Brain microvascular endothelial cell (primary cell): ENCODE results near the gene STXBP5L.

Source experiments
- DNase-seq: peaks from one replicate; pipeline ENCODE4 v3.0.0-alpha.2; 2020
- H3K27ac ChIP-seq: fragments of 250-450 bp; sonication (Bioruptor Pico); 2 replicates; pipeline ENCODE4 v1.5.1; 2020; ENCODE audit warnings: mild to moderate bottlenecking, moderate library complexity
- H3K27me3 ChIP-seq: fragments of 250-450 bp; sonication (Bioruptor Pico); replicated peaks from 2 replicates; pipeline ENCODE4 v1.5.1; 2020; ENCODE audit warnings: mild to moderate bottlenecking
- H3K36me3 ChIP-seq: fragments of 250-450 bp; sonication (Bioruptor Pico); replicated peaks from 2 replicates; pipeline ENCODE4 v1.5.1; 2020; ENCODE audit warnings: mild to moderate bottlenecking
- H3K4me3 ChIP-seq: 2 replicates; pipeline ENCODE4 v1.5.1; 2011; ENCODE audit warnings: low read depth, mild to moderate bottlenecking, control low read depth, low read length, moderate library complexity
- in situ Hi-C: cut with HindIII; loops from 2 replicates; pipeline ENCODE4 v1.10.0; 2017; ENCODE audit warnings: low sequenced_read_pairs, low pct_ligation_motif_present
- TF ChIP-seq, protein P1 (sequence below): IDR thresholded peaks from 2 replicates; pipeline ENCODE4 v1.5.1; 2011; ENCODE audit warnings: low read depth, mild to moderate bottlenecking, moderate library complexity, low read length, control low read depth, inconsistent platforms; ENCODE audit errors: missing control alignments

STXBP5L gene

DNA sequence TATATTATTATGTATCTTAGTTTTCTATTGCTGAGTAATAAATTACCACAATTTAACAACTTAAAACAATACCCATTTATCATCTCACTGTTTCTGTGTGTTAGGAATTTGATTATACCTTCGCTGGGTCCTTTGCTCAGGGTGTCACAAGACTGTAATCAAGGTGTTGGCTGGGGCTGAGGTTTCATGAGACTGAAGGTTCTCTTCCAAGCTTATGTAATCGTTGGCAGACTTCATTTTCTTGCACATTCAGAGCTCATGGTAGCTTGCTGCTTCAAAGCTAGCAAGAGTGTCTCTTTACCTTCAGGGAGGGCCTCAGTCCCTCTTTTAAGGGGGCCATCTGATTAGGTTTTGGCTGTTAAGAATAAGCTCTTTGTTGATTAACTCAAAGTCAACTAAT, 344.7 kb downstream of the STXBP5L start:
- in situ Hi-C loops: no loop called here
- H3K4me3 ChIP-seq: no peak overlapping the region
- H3K36me3 ChIP-seq: no peaks in the 10 kb centered on the region
- H3K27me3 ChIP-seq: no peaks in the 10 kb centered on the region
- DNase-seq: no peak
- no peak overlapping the region for H3K27ac ChIP-seq
- TF ChIP-seq, protein P1, sequence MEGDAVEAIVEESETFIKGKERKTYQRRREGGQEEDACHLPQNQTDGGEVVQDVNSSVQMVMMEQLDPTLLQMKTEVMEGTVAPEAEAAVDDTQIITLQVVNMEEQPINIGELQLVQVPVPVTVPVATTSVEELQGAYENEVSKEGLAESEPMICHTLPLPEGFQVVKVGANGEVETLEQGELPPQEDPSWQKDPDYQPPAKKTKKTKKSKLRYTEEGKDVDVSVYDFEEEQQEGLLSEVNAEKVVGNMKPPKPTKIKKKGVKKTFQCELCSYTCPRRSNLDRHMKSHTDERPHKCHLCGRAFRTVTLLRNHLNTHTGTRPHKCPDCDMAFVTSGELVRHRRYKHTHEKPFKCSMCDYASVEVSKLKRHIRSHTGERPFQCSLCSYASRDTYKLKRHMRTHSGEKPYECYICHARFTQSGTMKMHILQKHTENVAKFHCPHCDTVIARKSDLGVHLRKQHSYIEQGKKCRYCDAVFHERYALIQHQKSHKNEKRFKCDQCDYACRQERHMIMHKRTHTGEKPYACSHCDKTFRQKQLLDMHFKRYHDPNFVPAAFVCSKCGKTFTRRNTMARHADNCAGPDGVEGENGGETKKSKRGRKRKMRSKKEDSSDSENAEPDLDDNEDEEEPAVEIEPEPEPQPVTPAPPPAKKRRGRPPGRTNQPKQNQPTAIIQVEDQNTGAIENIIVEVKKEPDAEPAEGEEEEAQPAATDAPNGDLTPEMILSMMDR: no peak

DNA sequence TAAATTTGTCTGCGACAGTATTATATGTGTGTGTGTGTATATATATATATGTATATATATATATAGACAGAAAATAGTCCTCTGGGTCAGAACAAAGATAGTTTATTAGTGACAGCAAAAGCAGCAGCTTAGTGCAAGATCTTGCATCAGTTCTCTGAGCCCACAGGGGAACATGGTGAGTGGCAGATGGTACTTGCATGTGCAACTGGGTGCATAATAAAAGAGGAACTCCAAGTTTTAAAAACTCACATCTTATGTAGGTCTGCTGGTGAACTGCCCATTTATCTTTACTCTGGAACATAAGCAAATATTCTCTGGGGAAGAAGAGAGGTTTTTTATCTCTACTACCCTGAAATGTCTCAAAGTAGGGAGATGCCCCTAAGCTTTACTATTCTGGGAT, 361.4 kb downstream of the STXBP5L start:
- H3K27me3 ChIP-seq: no peaks in the 10 kb centered on the region
- TF ChIP-seq, protein P1: no peak
- in situ Hi-C loops: no loop called here
- DNase-seq: no peak
- H3K36me3 ChIP-seq: no peaks in the 10 kb centered on the region
- H3K27ac ChIP-seq: no peak overlapping the region
- H3K4me3 ChIP-seq: no peak overlapping the region

DNA sequence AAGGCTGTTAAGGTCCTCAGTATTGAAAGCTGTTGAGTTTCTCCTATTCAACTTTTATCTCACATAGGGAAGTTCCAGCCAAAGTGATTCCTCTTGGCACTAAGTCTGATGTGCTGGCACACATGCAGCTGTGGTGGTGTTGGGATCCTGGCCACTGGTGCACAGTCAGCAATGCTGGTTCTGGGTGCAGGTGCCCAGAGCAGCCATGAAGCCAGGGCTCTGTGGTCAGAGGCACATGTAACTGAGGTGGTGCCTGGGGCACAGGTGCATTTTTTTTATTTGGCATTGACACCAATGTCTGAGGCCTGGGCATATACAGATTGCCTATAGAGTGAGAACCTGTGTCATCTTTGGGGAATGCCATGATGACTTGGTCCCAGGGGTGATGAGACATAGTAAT, 366.4 kb downstream of the STXBP5L start:
- H3K27ac ChIP-seq: no peak overlapping the region
- H3K4me3 ChIP-seq: no peak overlapping the region
- no peak for DNase-seq
- in situ Hi-C loops: no loop called here
- no peaks in the 10 kb centered on the region for H3K36me3 ChIP-seq
- TF ChIP-seq, protein P1: no peak
- no peaks in the 10 kb centered on the region for H3K27me3 ChIP-seq

DNA sequence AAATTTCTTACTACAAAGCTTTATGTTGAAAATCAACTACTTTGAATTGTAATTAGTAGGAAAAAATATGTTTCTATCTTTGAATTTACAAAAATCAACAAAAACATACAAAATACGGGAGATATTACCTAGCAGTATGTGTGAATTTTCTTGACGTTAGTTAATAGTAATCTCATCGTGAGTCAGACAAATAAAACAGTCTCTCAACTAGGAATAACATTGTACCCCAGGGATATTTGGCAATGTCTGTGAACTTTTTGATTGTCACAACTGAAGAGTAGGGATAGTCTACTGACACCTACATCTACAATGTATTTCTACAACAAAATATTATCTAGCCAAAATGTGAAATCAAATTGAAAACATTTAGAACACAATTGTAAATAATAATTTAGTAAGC, 387.4 kb downstream of the STXBP5L start:
- no peak for DNase-seq
- H3K27ac ChIP-seq: no peak overlapping the region
- no peaks in the 10 kb centered on the region for H3K27me3 ChIP-seq
- no peak overlapping the region for H3K4me3 ChIP-seq
- no peaks in the 10 kb centered on the region for H3K36me3 ChIP-seq
- in situ Hi-C loops: no loop called here
- TF ChIP-seq, protein P1: no peak

DNA sequence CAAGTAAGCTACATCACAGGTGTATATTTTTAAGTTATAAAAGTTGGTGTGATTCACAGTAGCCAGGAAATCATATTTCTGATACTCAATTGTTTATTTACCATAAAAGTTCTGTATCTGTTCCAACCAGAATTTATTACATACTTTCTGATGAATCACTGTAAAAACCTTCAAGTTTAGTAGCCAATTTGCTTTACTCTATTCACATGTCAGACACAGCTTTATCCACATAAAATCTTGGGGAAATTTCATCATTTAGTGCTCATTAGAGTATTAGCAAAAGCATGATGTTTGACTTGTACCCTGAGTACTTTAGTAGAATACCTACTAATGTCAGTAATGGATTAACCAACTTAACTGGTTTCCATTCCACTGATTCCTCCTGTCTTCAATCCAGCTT, 388.0 kb downstream of the STXBP5L start:
- TF ChIP-seq, protein P1: no peak
- Histone ChIP-seq H3K27me3 (no peaks in the 10 kb centered on the region), H3K4me3 (no peak overlapping the region), H3K27ac (no peak overlapping the region), H3K36me3 (no peaks in the 10 kb centered on the region)
- DNase-seq: no peak
- in situ Hi-C loops: no loop called here

DNA sequence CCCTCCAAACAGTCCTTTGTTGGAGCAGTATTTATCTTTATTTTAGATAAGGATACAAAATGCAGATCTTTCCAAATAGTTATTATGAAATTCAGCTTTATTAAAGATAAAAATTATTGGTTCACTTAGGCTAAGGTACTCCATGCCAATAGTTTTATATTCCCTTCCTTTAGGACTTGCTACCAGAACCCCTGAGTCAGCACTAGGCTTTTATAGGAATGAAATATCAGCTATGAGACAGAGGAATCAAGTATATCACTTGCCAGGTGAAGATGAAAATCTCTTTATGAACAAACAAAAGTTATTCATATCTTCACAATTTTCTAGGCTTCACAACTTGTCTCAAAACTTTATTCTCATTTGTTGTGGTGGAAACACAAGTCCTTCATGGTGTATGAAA, 416.3 kb downstream of the STXBP5L start:
- Histone ChIP-seq H3K36me3 (no peaks in the 10 kb centered on the region), H3K27ac (no peak overlapping the region), H3K4me3 (no peak overlapping the region), H3K27me3 (no peaks in the 10 kb centered on the region)
- DNase-seq: no peak
- TF ChIP-seq, protein P1: no peak
- in situ Hi-C loops: no loop called here
